Vagina (tissue), 2 donors: Measurements from ENCODE around the gene EPN1. TPM values are rescaled to one million over a fixed set of nuclear protein-coding genes. Genes with fewer than 3 reads are reported as not detected.

ENCODE experiments used
- DNase-seq, 2 donors: peaks; one replicate each; pipeline ENCODE4 v3.0.0-alpha.2; 2017; ENCODE audit errors: extremely low spot score in 2 of 2
- H3K27ac ChIP-seq: fragments of 200-600 bp; sonication (generic); one replicate; pipeline ENCODE4 v1.5.1; 2019
- H3K27me3 ChIP-seq: fragments of 200-600 bp; sonication (generic); one replicate; pipeline ENCODE4 v1.5.1; 2019
- H3K36me3 ChIP-seq, 2 donors: fragments of 200-600 bp; sonication (generic); one replicate each; pipeline ENCODE4 v1.5.1; 2017 to 2019
- H3K4me1 ChIP-seq: fragments of 200-600 bp; sonication (generic); one replicate; pipeline ENCODE4 v1.5.1; 2019
- H3K4me3 ChIP-seq, 2 donors: fragments of 200-600 bp; sonication (generic); 1 replicate in 1 of 2; 2 replicates in 1 of 2; pipeline ENCODE4 v1.5.1; 2016 to 2019
- H3K9me3 ChIP-seq: fragments of 200-600 bp; sonication (generic); one replicate; pipeline ENCODE4 v1.5.1; 2019
- CTCF ChIP-seq, 3 experiments: fragments of 450-650 bp in 2 of 3; fragments of 200-600 bp in 1 of 3; sonication (generic) in 1 of 3; IDR thresholded peaks; one replicate each; pipeline ENCODE4 v1.5.1; 2017 to 2019; ENCODE audit warnings: antibody characterized with exemption in 3 of 3, mild to moderate bottlenecking in 2 of 3, moderate library complexity in 2 of 3
- POLR2A ChIP-seq, 2 donors: fragments of 450-650 bp; IDR thresholded peaks; one replicate each; pipeline ENCODE4 v1.6.1; 2017; ENCODE audit warnings: antibody characterized with exemption in 2 of 2, mild to moderate bottlenecking in 2 of 2, moderate library complexity in 2 of 2
- POLR2AphosphoS5 ChIP-seq, 2 donors: sonication (generic); formaldehyde crosslinking; IDR thresholded peaks; one replicate each; pipeline ENCODE4 v1.9.0; 2017; ENCODE audit warnings: antibody characterized with exemption in 2 of 2, mild to moderate bottlenecking in 2 of 2, low read depth in 1 of 2; ENCODE audit not compliant: insufficient read depth in 1 of 2
- intact Hi-C: fragments of 100-400 bp; cut with DNase I; formaldehyde crosslinking; loops from one replicate; pipeline ENCODE4 v1.15.1; 2023
- total RNA-seq: library from RNA; depleted of rRNA; stranded (reverse); fragments of >200 nt; gene quantifications from one replicate; pipeline ENCODE4 v1.2.3, GENCODE V29; 2016

EPN1 gene
- total RNA-seq, 1 donor from 2014 or later, result 43.7 TPM

GRCh38 chr19:55661826-55662225 lies 13.2 kb upstream of the EPN1 start:
- Histone ChIP-seq H3K36me3 (peaks cover 0 to 69% of the 10 kb centered on the region in 2 donors), H3K4me1 (peaks cover 41% of the 10 kb centered on the region), H3K9me3 (no peaks in the 10 kb centered on the region), H3K27me3 (no peaks in the 10 kb centered on the region), H3K4me3 (no peak overlapping the region), H3K27ac (no peak overlapping the region)
- DNase-seq, result no peak
- intact Hi-C loops, result loop anchor here (10.0 kb wide), 1 partner anchor 547 kb away; the partner anchor contains the start of gene PPP1R12C
- TF ChIP-seq POLR2AphosphoS5 (IDR thresholded peaks at IDR 0.05; ENCODE audit: insufficient read depth in 1 of 2, low read depth in 1 of 2) (no peak), CTCF (IDR thresholded peaks at IDR 0.05) (no peak), POLR2A (IDR thresholded peaks at IDR 0.05) (no peak)

GRCh38 chr19:55663846-55664536 lies 11.0 kb upstream of the EPN1 start:
- TF ChIP-seq CTCF (IDR thresholded peaks at IDR 0.05) (no peak), POLR2A (IDR thresholded peaks at IDR 0.05) (no peak), POLR2AphosphoS5 (IDR thresholded peaks at IDR 0.05; ENCODE audit: insufficient read depth in 1 of 2, low read depth in 1 of 2) (no peak)
- peaks cover 20% of the 10 kb centered on the region for H3K4me1 ChIP-seq
- H3K36me3 ChIP-seq, result peaks cover 0 to 88% of the 10 kb centered on the region in 2 donors

GRCh38 chr19:55666343-55667005 lies 8.6 kb upstream of the EPN1 start:
- no peaks in the 10 kb centered on the region for H3K9me3 ChIP-seq
- no peak for DNase-seq
- intact Hi-C loops, result loop anchor here (10.0 kb wide), 1 partner anchor 552 kb away; the partner anchor contains the start of gene PPP1R12C
- TF ChIP-seq CTCF (IDR thresholded peaks at IDR 0.05), result no peak
- TF ChIP-seq POLR2A (IDR thresholded peaks at IDR 0.05), result no peak
- TF ChIP-seq POLR2AphosphoS5 (IDR thresholded peaks at IDR 0.05; ENCODE audit: insufficient read depth in 1 of 2, low read depth in 1 of 2), result no peak
- peaks cover 0 to 89% of the 10 kb centered on the region in 2 donors for H3K36me3 ChIP-seq
- no peak overlapping the region for H3K4me3 ChIP-seq
- H3K4me1 ChIP-seq, result no peaks in the 10 kb centered on the region
- no peak overlapping the region for H3K27ac ChIP-seq
- H3K27me3 ChIP-seq, result no peaks in the 10 kb centered on the region

More at GRCh38 chr19:55663846-55664536, 11.0 kb upstream of the EPN1 start:
- H3K27ac ChIP-seq, result no peak overlapping the region
- no peak overlapping the region for H3K4me3 ChIP-seq
- H3K9me3 ChIP-seq, result no peaks in the 10 kb centered on the region
- DNase-seq, result no peak
- no peaks in the 10 kb centered on the region for H3K27me3 ChIP-seq
- intact Hi-C loops, result loop anchor here (10.0 kb wide), 1 partner anchor 549 kb away; the partner anchor contains the start of gene PPP1R12C

- DNase-seq, result no peak
- no peak overlapping the region for H3K4me3 ChIP-seq
- intact Hi-C loops, result loop anchor here (10.0 kb wide), 1 partner anchor 552 kb away; the partner anchor contains the start of gene PPP1R12C
- no peaks in the 10 kb centered on the region for H3K27me3 ChIP-seq
- TF ChIP-seq CTCF (IDR thresholded peaks at IDR 0.05) (no peak), POLR2A (IDR thresholded peaks at IDR 0.05) (no peak), POLR2AphosphoS5 (IDR thresholded peaks at IDR 0.05; ENCODE audit: insufficient read depth in 1 of 2, low read depth in 1 of 2) (no peak)
- no peaks in the 10 kb centered on the region for H3K9me3 ChIP-seq
- H3K4me1 ChIP-seq, result no peaks in the 10 kb centered on the region
- no peak overlapping the region for H3K27ac ChIP-seq
- peaks cover 0 to 84% of the 10 kb centered on the region in 2 donors for H3K36me3 ChIP-seq
These were observed 8.0 kb upstream of the EPN1 start for GRCh38 chr19:55667006-55667381.
